ENCODE results near the gene CYREN.

Gene CYREN

GRCh38 chr7:135195968-135196629 lies 25.6 kb upstream of the CYREN start:
- no peak for DNase-seq

GRCh38 chr7:135195156-135195555 lies 24.6 kb upstream of the CYREN start:
- DNase-seq: peak; percentile 39

- no peak for DNase-seq
Measured at GRCh38 chr7:135194494-135195095, 24.1 kb upstream of the CYREN start.

- no peak for DNase-seq
Measured at GRCh38 chr7:135193615-135194081, 23.1 kb upstream of the CYREN start.

- no peak for DNase-seq
Measured at GRCh38 chr7:135192914-135193536, 22.5 kb upstream of the CYREN start.

GRCh38 chr7:135190703-135191102 lies 20.2 kb upstream of the CYREN start:
- no peak for DNase-seq

GRCh38 chr7:135189961-135190360 lies 19.5 kb upstream of the CYREN start:
- DNase-seq: no peak

GRCh38 chr7:135189221-135189662 lies 18.7 kb upstream of the CYREN start:
- DNase-seq: no peak

- DNase-seq: no peak
Measured at GRCh38 chr7:135188298-135188984, 17.9 kb upstream of the CYREN start.

- DNase-seq: no peak
Measured at GRCh38 chr7:135186841-135187253, 16.3 kb upstream of the CYREN start.

GRCh38 chr7:135186261-135186540 lies 15.7 kb upstream of the CYREN start:
- no peak for DNase-seq

GRCh38 chr7:135185471-135186260 lies 15.2 kb upstream of the CYREN start:
- DNase-seq: no peak

GRCh38 chr7:135184254-135184841 lies 13.8 kb upstream of the CYREN start:
- no peak for DNase-seq

- DNase-seq: no peak
Measured at GRCh38 chr7:135183478-135183877, 13.0 kb upstream of the CYREN start.

- DNase-seq: no peak
Measured at GRCh38 chr7:135181929-135182678, 11.6 kb upstream of the CYREN start.

GRCh38 chr7:135181261-135181928 lies 10.9 kb upstream of the CYREN start:
- DNase-seq: no peak

- DNase-seq: no peak
Measured at GRCh38 chr7:135180122-135180521, 9.6 kb upstream of the CYREN start.

- DNase-seq: no peak
Measured at GRCh38 chr7:135179321-135179925, 8.9 kb upstream of the CYREN start.

- no peak for DNase-seq
Measured at GRCh38 chr7:135178364-135178763, 7.9 kb upstream of the CYREN start.

GRCh38 chr7:135177028-135177696 lies 6.7 kb upstream of the CYREN start:
- no peak for DNase-seq
